Measurements from ENCODE around the gene SYCN.

SYCN gene

DNA sequence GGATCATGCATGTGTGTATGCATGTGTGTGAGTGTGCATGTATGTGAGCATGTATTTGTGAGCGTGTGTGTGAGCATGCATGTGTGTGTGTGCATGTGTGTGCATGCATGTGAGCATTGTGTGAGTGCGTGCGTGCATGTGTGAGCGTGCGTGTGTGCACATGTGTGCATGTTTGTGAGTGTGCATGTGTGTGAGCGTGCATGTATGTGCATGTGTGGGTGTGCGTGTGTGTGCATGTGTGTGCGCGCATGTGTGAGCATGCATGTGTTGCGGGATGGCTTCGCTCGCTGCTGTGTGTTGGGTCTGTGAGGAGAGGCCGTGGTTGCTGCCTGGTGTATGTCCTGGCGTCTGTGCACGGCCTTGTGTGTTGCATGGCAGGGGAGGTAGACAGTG lies 46.1 kb downstream of the SYCN start:
- no peak for TF ChIP-seq CTCF (conservative IDR thresholded peaks at IDR 0.05; ENCODE audit: low read depth, low read length)
- peak overlapping the region; percentile 41 for H3K4me3 ChIP-seq (ENCODE audit: low read length)
- DNase-seq (ENCODE audit: low read depth), result no peak

DNA sequence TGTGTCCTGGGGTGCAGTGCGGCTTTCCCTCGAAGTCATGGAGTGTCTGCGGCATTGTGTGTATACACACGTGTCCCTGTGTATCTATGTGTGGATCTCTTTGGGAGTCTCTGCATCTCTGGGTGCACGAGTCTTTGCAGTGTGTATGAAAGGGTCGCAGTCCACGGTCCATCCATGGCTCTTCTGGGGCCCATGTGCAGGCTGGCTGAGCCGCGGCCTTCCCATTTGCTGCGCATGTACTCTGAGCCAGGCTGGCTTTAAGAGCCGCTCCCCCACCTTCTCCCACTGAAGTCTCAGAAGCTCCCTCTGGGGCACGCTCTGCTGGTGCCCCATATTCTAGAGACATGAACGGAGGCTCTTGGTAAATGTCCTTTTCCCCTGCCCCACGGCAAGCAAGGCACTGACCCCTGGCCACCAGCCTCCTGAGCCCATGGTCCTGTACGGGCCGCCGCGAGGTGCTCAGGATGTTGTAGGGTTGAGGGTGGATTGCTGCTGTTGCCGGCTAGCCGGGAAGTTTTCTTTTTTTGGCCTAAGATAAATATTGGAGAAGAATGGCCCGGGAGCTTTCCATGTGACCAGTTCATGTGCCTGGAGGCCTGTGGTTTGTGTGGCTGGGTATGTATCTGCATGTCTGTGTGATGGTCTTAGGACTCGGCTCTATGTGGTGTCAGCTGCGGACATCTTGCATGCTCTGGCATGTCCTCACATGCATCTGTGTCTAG lies 46.6 kb downstream of the SYCN start:
- peak overlapping the region; percentile 41 for H3K4me3 ChIP-seq (ENCODE audit: low read length)
- no peak for TF ChIP-seq CTCF (conservative IDR thresholded peaks at IDR 0.05; ENCODE audit: low read depth, low read length)
- DNase-seq (ENCODE audit: low read depth), result no peak

- no peak for DNase-seq (ENCODE audit: low read depth)
- TF ChIP-seq CTCF (conservative IDR thresholded peaks at IDR 0.05; ENCODE audit: low read depth, low read length), result no peak
- peak overlapping the region; percentile 41 for H3K4me3 ChIP-seq (ENCODE audit: low read length)
These were observed 47.5 kb downstream of the SYCN start for GRCh38 chr19:39156326-39157230.

DNA sequence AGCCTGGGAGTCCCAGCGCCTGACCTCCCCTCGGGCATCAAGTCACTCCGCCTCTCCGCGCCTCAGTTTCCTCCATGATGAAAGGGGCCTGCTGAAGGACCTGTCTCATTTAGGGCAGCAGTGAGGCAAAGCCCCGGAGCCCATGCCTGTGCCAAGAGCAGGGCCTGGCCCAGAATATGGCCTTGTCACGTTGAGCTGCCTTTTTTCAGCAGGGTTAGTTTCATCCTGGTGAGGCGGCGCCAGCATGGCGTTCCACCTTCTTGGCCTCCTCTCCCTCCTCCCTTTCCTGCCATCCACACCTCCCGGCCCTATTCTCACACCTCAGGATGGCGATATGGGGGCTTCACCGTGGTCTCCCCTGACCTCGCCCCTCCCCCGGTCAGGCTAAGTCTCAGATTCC lies 48.3 kb downstream of the SYCN start:
- H3K4me3 ChIP-seq (ENCODE audit: low read length), result no peak overlapping the region
- no peak for DNase-seq (ENCODE audit: low read depth)
- TF ChIP-seq CTCF (conservative IDR thresholded peaks at IDR 0.05; ENCODE audit: low read depth, low read length), result no peak

DNA sequence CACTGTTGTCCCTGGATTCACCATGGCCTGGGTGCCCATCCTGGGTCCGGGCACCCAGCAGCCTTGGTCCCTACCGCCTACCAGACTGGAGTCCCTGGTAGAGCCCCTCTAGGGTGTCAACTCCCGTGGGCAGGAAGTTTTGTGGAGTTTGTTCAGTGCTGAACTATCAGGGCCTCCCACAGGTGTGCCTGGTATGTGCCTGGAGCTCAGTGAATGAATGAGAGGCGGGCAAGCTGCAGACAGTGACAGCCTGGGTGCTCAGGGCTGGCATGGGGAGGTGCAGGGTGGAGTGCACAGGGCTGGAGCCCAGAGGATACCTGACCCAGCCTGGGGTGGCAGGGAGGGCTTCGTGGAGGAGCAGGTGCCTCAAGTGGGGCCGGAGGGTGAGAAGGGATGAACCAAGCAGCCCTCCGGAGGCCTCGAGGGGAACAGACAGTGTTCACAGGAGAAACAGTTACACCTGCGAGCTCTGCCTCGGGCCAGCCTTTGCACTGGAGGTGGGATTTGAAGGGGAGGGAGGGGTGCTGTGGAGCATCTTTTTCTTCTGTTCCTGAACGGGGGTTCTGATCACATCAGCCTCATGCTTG lies 48.9 kb downstream of the SYCN start:
- no peak for DNase-seq (ENCODE audit: low read depth)

GRCh38 chr19:39154629-39155100 lies 49.4 kb downstream of the SYCN start:
- no peak for DNase-seq (ENCODE audit: low read depth)
- TF ChIP-seq CTCF (conservative IDR thresholded peaks at IDR 0.05; ENCODE audit: low read depth, low read length), result peak; percentile 6
- H3K4me3 ChIP-seq (ENCODE audit: low read length), result no peak overlapping the region

More for the DNA sequence above, 48.9 kb downstream of the SYCN start:
- H3K4me3 ChIP-seq (ENCODE audit: low read length), result no peak overlapping the region
- no peak for TF ChIP-seq CTCF (conservative IDR thresholded peaks at IDR 0.05; ENCODE audit: low read depth, low read length)

Measured in retinal pigment epithelial cell (primary cell).